MG63 (cell line): ENCODE data around the gene KCTD2. TPM values are rescaled to one million over a fixed set of nuclear protein-coding genes. Genes with fewer than 3 reads are reported as not detected.
A peak's percentile ranks its signal among the peaks of the same experiment; 100 is the strongest.

ENCODE experiments used
- DNase-seq: peaks from one replicate; pipeline ENCODE4 v3.0.0-alpha.2; 2020
- H3K27me3 ChIP-seq: fragments of 250-450 bp; sonication (Bioruptor Pico); 2 replicates; pipeline ENCODE4 v1.5.1; 2020; ENCODE audit warnings: mild to moderate bottlenecking, moderate library complexity
- H3K36me3 ChIP-seq: fragments of 250-450 bp; sonication (Bioruptor Pico); 2 replicates; pipeline ENCODE4 v1.5.1; 2020; ENCODE audit warnings: mild to moderate bottlenecking, moderate library complexity
- H3K4me3 ChIP-seq: fragments of 250-450 bp; sonication (Bioruptor Pico); 2 replicates; pipeline ENCODE4 v1.5.1; 2020; ENCODE audit warnings: mild to moderate bottlenecking, moderate library complexity
- H3K9me3 ChIP-seq: fragments of 250-450 bp; sonication (Bioruptor Pico); 2 replicates; pipeline ENCODE4 v1.5.1; 2020; ENCODE audit warnings: mild to moderate bottlenecking, moderate library complexity
- total RNA-seq: library from RNA; depleted of rRNA; stranded (reverse); fragments of >200 nt; shearing (Covaris generic); gene quantifications from 2 replicates; pipeline ENCODE4 v1.2.3, GENCODE V29; 2014; ENCODE audit warnings: low replicate concordance

Gene KCTD2
- total RNA-seq, 1 experiment from 2014 or later = 15.6 TPM

DNA sequence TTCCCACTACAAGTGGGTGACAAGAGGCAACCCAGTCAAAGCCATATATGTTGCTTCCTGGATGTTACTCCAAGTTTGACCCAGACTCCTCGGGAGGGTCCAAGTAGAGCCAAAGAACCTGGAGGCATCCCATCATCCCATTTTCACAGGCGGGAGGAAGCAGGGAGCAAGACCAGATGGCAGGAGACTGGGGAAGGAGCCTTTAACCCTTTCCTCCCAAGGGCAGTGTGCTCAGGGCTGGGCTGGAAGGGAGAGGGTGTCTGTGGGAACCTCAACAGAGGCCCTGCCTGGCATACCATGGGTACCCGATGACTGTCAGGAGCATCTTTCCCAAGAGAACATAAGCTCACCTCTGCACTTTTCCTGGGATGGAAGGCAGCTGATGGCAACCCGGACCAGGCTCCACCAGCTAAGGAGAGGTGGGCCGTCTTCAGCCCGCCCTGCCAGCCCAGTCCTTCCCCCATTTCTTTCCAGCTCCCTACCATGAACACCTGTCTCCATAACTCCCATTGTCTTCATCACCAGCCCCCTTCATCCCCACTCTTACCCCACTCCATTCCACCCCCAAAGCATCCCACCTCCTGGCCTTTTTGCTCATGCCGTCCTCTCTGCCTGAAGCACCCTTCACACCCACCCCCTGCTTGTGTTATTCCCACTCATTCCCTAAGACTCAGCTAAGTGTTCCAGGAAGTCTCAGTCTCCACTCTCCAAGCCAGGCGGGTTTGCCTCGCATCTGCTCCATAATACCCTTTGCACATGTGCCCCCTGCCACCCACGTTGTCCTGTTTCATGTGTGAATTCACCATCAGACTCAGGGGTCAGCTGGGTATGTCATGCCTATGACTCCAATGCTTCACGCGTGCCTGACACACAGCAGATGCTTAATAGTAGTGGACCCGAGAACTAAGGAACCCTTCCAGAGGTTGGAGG lies 34.9 kb downstream of the KCTD2 start:
- Histone ChIP-seq H3K9me3 (no peaks in the 10 kb centered on the region), H3K4me3 (no peak overlapping the region), H3K27me3 (no peaks in the 10 kb centered on the region), H3K36me3 (no peaks in the 10 kb centered on the region)
- DNase-seq = no peak

- no peaks in the 10 kb centered on the region for H3K9me3 ChIP-seq
- no peaks in the 10 kb centered on the region for H3K36me3 ChIP-seq
- no peaks in the 10 kb centered on the region for H3K27me3 ChIP-seq
- H3K4me3 ChIP-seq = no peak overlapping the region
- no peak for DNase-seq
Observed at GRCh38 chr17:75082683-75083082, 35.7 kb downstream of the KCTD2 start.

DNA sequence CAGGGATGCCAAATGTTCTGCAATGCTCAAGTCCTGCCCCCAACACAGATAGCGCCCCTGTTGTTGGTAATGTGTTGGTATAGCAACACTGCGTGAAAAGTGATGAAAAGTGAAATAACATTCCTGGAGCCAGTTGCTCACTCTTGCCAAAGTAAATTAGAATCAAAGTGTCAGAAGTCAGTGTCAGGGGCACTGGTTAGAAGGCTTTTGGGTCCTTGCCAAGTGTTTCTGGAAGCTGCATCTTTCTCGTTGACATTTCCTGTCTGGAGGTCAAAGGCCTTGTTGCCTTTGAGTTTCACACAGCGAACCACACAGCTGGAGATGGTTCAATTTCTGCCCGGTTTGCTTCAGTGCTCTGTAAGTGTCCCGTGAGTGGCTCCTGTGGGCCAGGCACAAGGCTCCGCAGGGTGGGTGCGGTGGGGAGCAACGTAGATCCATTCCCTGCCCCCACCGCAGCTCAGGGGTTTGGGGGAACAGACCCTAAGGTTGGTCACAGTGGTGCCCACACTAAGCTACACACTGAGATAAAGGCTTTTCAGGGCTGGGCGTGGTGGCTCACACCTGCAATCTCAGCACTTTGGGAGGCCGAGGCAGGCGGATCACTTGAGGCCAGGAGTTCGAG lies 37.1 kb downstream of the KCTD2 start:
- Histone ChIP-seq H3K27me3 (no peaks in the 10 kb centered on the region), H3K36me3 (no peaks in the 10 kb centered on the region), H3K9me3 (no peaks in the 10 kb centered on the region), H3K4me3 (no peak overlapping the region)
- DNase-seq = no peak

- no peak for DNase-seq
- Histone ChIP-seq H3K36me3 (no peaks in the 10 kb centered on the region), H3K9me3 (no peaks in the 10 kb centered on the region), H3K4me3 (peak overlapping the region; percentile 46), H3K27me3 (no peaks in the 10 kb centered on the region)
Observed at GRCh38 chr17:75086496-75087181, 39.6 kb downstream of the KCTD2 start.

- no peaks in the 10 kb centered on the region for H3K36me3 ChIP-seq
- no peak for DNase-seq
Observed at GRCh38 chr17:75087182-75087557, 40.1 kb downstream of the KCTD2 start.

GRCh38 chr17:75087558-75088453 lies 40.8 kb downstream of the KCTD2 start, which contains the start of gene SLC16A5:
TSS of gene SLC16A5 (plus strand) at chr17:75087954. CDS start at chr17:75093637, 5,683 bp downstream.
- H3K4me3 ChIP-seq = peak within 1 kb of the TSS; percentile 46
- H3K9me3 ChIP-seq = no peaks in the 10 kb centered on the region
- H3K27me3 ChIP-seq = no peaks in the 10 kb centered on the region
- DNase-seq = peak; percentile 93
- H3K36me3 ChIP-seq = no peaks in the 10 kb centered on the region

More at GRCh38 chr17:75087182-75087557, 40.1 kb downstream of the KCTD2 start:
- peak overlapping the region; percentile 46 for H3K4me3 ChIP-seq
- no peaks in the 10 kb centered on the region for H3K27me3 ChIP-seq
- H3K9me3 ChIP-seq = no peaks in the 10 kb centered on the region

- DNase-seq = peak; percentile 76
- Histone ChIP-seq H3K9me3 (no peaks in the 10 kb centered on the region), H3K4me3 (peak overlapping the region; percentile 46), H3K27me3 (no peaks in the 10 kb centered on the region), H3K36me3 (no peaks in the 10 kb centered on the region)
Observed at GRCh38 chr17:75088465-75089417, 41.7 kb downstream of the KCTD2 start.

GRCh38 chr17:75090871-75091854 lies 44.1 kb downstream of the KCTD2 start:
- DNase-seq = no peak
- Histone ChIP-seq H3K27me3 (no peaks in the 10 kb centered on the region), H3K9me3 (no peaks in the 10 kb centered on the region), H3K4me3 (no peak overlapping the region), H3K36me3 (no peaks in the 10 kb centered on the region)

DNA sequence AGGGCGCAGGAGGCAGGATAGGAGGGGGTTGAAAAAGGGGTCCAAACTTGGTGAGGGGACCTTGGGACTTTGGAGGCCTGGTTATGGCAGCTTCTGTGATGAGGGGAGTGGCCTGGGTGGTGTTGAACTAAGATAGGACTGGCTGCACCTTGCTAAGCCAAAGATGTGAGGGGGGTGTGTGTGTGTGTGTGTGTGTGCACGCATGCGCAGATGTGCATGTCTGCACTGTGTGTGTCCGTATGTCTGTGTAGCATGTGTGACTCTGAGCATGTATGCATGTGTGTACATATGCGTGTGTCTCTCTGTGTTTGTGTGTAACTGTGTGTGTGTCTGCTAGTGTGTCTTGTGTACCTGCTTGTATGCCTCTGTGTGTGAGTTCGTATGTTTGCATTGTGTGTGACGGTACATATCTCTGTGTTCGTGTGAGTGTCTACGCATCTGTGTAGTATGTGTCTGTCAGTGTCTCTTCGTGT lies 44.9 kb downstream of the KCTD2 start:
- no peak for DNase-seq
- no peak overlapping the region for H3K4me3 ChIP-seq

GRCh38 chr17:75093548-75094158 lies 46.6 kb downstream of the KCTD2 start:
- no peak for DNase-seq
- Histone ChIP-seq H3K9me3 (no peaks in the 10 kb centered on the region), H3K4me3 (no peak overlapping the region), H3K36me3 (no peaks in the 10 kb centered on the region), H3K27me3 (no peaks in the 10 kb centered on the region)

More for the DNA sequence above, 44.9 kb downstream of the KCTD2 start:
- H3K9me3 ChIP-seq = no peaks in the 10 kb centered on the region
- H3K27me3 ChIP-seq = no peaks in the 10 kb centered on the region
- no peaks in the 10 kb centered on the region for H3K36me3 ChIP-seq

DNA sequence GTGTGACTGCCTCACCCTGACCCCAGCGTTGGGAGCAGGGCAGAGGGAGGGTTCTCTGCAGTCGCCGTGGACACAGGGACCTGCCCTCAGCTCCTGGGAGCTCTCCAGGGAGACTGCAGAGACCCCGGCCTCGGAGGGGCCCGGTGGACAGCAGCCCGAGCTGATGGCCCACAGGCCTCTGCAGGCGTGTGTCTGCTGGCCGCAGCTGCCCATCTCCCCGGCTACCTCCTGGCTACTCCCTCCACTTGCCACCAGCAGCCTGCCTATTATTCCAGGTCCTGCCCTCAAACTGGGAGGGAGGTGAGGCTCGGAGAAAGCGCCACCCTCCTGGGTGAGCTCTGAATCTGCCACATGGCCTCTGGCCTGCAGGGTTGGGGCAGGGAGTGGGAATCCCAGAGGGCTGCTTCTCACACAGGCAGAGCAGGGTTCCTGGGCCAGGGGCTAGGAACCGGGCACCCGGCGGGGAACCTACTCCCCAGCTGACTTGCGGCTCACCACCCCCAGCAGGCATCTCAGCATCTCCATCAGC lies 47.9 kb downstream of the KCTD2 start:
- no peaks in the 10 kb centered on the region for H3K36me3 ChIP-seq
- H3K9me3 ChIP-seq = no peaks in the 10 kb centered on the region
- H3K27me3 ChIP-seq = no peaks in the 10 kb centered on the region
- no peak overlapping the region for H3K4me3 ChIP-seq
- DNase-seq = no peak

- no peaks in the 10 kb centered on the region for H3K9me3 ChIP-seq
- no peaks in the 10 kb centered on the region for H3K27me3 ChIP-seq
- no peaks in the 10 kb centered on the region for H3K36me3 ChIP-seq
- no peak overlapping the region for H3K4me3 ChIP-seq
- peak; percentile 66 for DNase-seq
Observed at GRCh38 chr17:75096082-75096625, 49.1 kb downstream of the KCTD2 start.

GRCh38 chr17:75097865-75098264 lies 50.8 kb downstream of the KCTD2 start:
- H3K4me3 ChIP-seq = no peak overlapping the region
- H3K9me3 ChIP-seq = no peaks in the 10 kb centered on the region
- H3K36me3 ChIP-seq = no peaks in the 10 kb centered on the region
- DNase-seq = no peak
- H3K27me3 ChIP-seq = no peaks in the 10 kb centered on the region
